ENCODE measurements around the gene MRPL19. TPM values are rescaled to one million over a fixed set of nuclear protein-coding genes. Genes with fewer than 3 reads are reported as not detected.

MRPL19 gene
- 44.0 and 60.6 TPM in 2 replicates for polyA plus RNA-seq

GRCh38 chr2:75646583-75647425, at the start of gene MRPL19:
TSS of gene MRPL19 (plus strand) at chr2:75646783. CDS start at chr2:75646808, 25 bp downstream.

GRCh38 chr2:75710577-75711253, 64.1 kb downstream of the MRPL19 start, which contains the start of gene GCFC2:
TSS of gene GCFC2 (minus strand) at chr2:75710915. CDS start at chr2:75710855, 60 bp downstream.

Other genes with a start within 250 kb of the MRPL19 start
- 0.67 and 1.7 TPM in 2 replicates for gene EVA1A, start 85.8 kb upstream of the MRPL19 start, polyA plus RNA-seq
- gene GCFC2, start 64.1 kb downstream of the MRPL19 start, polyA plus RNA-seq = 14.7 and 16.9 TPM in 2 replicates

Data from Purkinje cell (primary cell).